Activated CD8-positive, alpha-beta memory T cell treated with anti-CD3 and anti-CD28 coated beads for 1 hour (primary cell): Measurements from ENCODE around the gene ASB3.
"Not testable (repeated sequence)": the region's sequence is repeated elsewhere in the genome, so short reads cannot be mapped to it uniquely, and the experiment has no call there.

Experiments
- DNase-seq, 2 donors: peaks; one replicate each; pipeline ENCODE4 v3.0.0-alpha.2; 2020; ENCODE audit warnings: low read depth in 1 of 2; ENCODE audit errors: extremely low read depth in 1 of 2

Gene ASB3

GRCh38 chr2:53667130-53667529 lies 119.6 kb downstream of the ASB3 start:
- DNase-seq: not testable (repeated sequence)

- DNase-seq: no peak
Measured at GRCh38 chr2:53660886-53661285, 125.9 kb downstream of the ASB3 start.

GRCh38 chr2:53658474-53658873 lies 128.3 kb downstream of the ASB3 start:
- DNase-seq: not testable (repeated sequence)

GRCh38 chr2:53655256-53655655 lies 131.5 kb downstream of the ASB3 start:
- DNase-seq: no peak

GRCh38 chr2:53654396-53654795 lies 132.4 kb downstream of the ASB3 start:
- no peak for DNase-seq

- no peak for DNase-seq
Measured at GRCh38 chr2:53652131-53652530, 134.6 kb downstream of the ASB3 start.

- no peak for DNase-seq
Measured at GRCh38 chr2:53646788-53647187, 140.0 kb downstream of the ASB3 start.

GRCh38 chr2:53641290-53641689 lies 145.5 kb downstream of the ASB3 start:
- DNase-seq: no peak

- DNase-seq: no peak
Measured at GRCh38 chr2:53640466-53640865, 146.3 kb downstream of the ASB3 start.

- no peak for DNase-seq
Measured at GRCh38 chr2:53636596-53636995, 150.2 kb downstream of the ASB3 start.

- DNase-seq: no peak
Measured at GRCh38 chr2:53636109-53636508, 150.6 kb downstream of the ASB3 start.

GRCh38 chr2:53635694-53636093 lies 151.1 kb downstream of the ASB3 start:
- DNase-seq: no peak

- no peak for DNase-seq
Measured at GRCh38 chr2:53633441-53633840, 153.3 kb downstream of the ASB3 start.

- DNase-seq: no peak
Measured at GRCh38 chr2:53632714-53633113, 154.0 kb downstream of the ASB3 start.

- no peak for DNase-seq
Measured at GRCh38 chr2:53632126-53632460, 154.7 kb downstream of the ASB3 start.

GRCh38 chr2:53631313-53632125 lies 155.2 kb downstream of the ASB3 start:
- no peak for DNase-seq

GRCh38 chr2:53630026-53630606 lies 156.6 kb downstream of the ASB3 start:
- DNase-seq: no peak

GRCh38 chr2:53629501-53629900 lies 157.3 kb downstream of the ASB3 start:
- no peak for DNase-seq

- DNase-seq: no peak
Measured at GRCh38 chr2:53629001-53629400, 157.8 kb downstream of the ASB3 start.

- no peak for DNase-seq
Measured at GRCh38 chr2:53622141-53622540, 164.6 kb downstream of the ASB3 start.

GRCh38 chr2:53620981-53621380 lies 165.8 kb downstream of the ASB3 start:
- no peak for DNase-seq
